ACC112 (cell line): ENCODE results near the gene KIAA0825.

ENCODE experiments used
- H2AFZ ChIP-seq: fragments of 200-600 bp; sonication (generic); one replicate; pipeline ENCODE4 v1.6.0; 2017; ENCODE audit warnings: antibody characterized with exemption, low read length; ENCODE audit not compliant: unreplicated experiment
- H3K27ac ChIP-seq: fragments of 200-600 bp; sonication (generic); 2 replicates; pipeline ENCODE4 v1.5.1; 2014; ENCODE audit warnings: low read depth, mild to moderate bottlenecking, antibody characterized with exemption, low read length, moderate library complexity
- H3K27me3 ChIP-seq: fragments of 200-600 bp; sonication (generic); 2 replicates; pipeline ENCODE4 v1.6.1; 2014; ENCODE audit warnings: mild to moderate bottlenecking, antibody characterized with exemption, low read length, moderate library complexity, mixed read lengths; ENCODE audit not compliant: insufficient read depth
- H3K36me3 ChIP-seq: fragments of 200-600 bp; sonication (generic); 2 replicates; pipeline ENCODE4 v1.6.1; 2016; ENCODE audit warnings: mild to moderate bottlenecking, antibody characterized with exemption, low read length, moderate library complexity, mixed read lengths; ENCODE audit not compliant: insufficient read depth
- H3K4me1 ChIP-seq: fragments of 200-600 bp; sonication (generic); one replicate; pipeline ENCODE4 v1.6.1; 2016; ENCODE audit warnings: low read length, mixed read lengths; ENCODE audit not compliant: insufficient read depth, unreplicated experiment, control insufficient read depth
- H3K4me3 ChIP-seq: fragments of 200-600 bp; sonication (generic); 2 replicates; pipeline ENCODE4 v1.5.1; 2014; ENCODE audit warnings: mild to moderate bottlenecking, low read depth, low read length
- H3K79me2 ChIP-seq: fragments of 200-600 bp; sonication (generic); one replicate; pipeline ENCODE4 v1.6.0; 2016; ENCODE audit warnings: low read length; ENCODE audit not compliant: control insufficient read depth, unreplicated experiment, insufficient read depth

The KIAA0825 gene

GRCh38 chr5:94111209-94112004 lies 507.0 kb downstream of the KIAA0825 start:
- Histone ChIP-seq H3K79me2 (peaks cover 26% of the 10 kb centered on the region), H3K4me3 (peak overlapping the region; percentile 88), H3K36me3 (peaks cover 1% of the 10 kb centered on the region; the same call in 1 of the 2 replicates), H3K4me1 (no peaks in the 10 kb centered on the region), H3K27me3 (no peaks in the 10 kb centered on the region), H3K27ac (peak overlapping the region; percentile 71), H2AFZ (peak overlapping the region; percentile 89)

- Histone ChIP-seq H3K4me1 (no peaks in the 10 kb centered on the region), H3K79me2 (peaks cover 21% of the 10 kb centered on the region), H3K27me3 (no peaks in the 10 kb centered on the region), H3K4me3 (no peak overlapping the region), H2AFZ (no peak overlapping the region), H3K36me3 (peaks cover 3% of the 10 kb centered on the region; the same call in 1 of the 2 replicates), H3K27ac (no peak overlapping the region)
Measured at GRCh38 chr5:94103514-94104245, 514.7 kb downstream of the KIAA0825 start.
